Measurements from ENCODE around the gene SELENOP. TPM values are rescaled to one million over a fixed set of nuclear protein-coding genes. Genes with fewer than 3 reads are reported as not detected.

The SELENOP gene
- total and polyA plus RNA-seq, 2 experiments from 2014 or later, result 11.0 to 12.3 TPM

GRCh38 chr5:42852826-42853225, 41.1 kb upstream of the SELENOP start (continued):
- TF ChIP-seq ZNF462 (CRISPR knock-in tag; IDR thresholded peaks at IDR 0.05), result no peak
- TF ChIP-seq EZH2 (IDR thresholded peaks at IDR 0.05; ENCODE audit: low read depth, unreplicated experiment), result no peak
- no peak for TF ChIP-seq POLR2AphosphoS5 (IDR thresholded peaks at IDR 0.05; ENCODE audit: low read depth)

- ATAC-seq, result no peak
- H3K4me1 Mint-ChIP-seq, result no peaks in the 10 kb centered on the region
- no peak for TF ChIP-seq REST (IDR thresholded peaks at IDR 0.05; ENCODE audit: unreplicated experiment)
- no peak for TF ChIP-seq POLR2AphosphoS5 (IDR thresholded peaks at IDR 0.05; ENCODE audit: low read depth)
- no peak for TF ChIP-seq CREB1 (CRISPR knock-in tag; IDR thresholded peaks at IDR 0.05; ENCODE audit: low read depth)
- TF ChIP-seq CTCF (conservative IDR thresholded peaks at IDR 0.05; ENCODE audit: low read depth in 2 of 2), result no peak
Observed at GRCh38 chr5:42851481-42851880, 39.8 kb upstream of the SELENOP start.

More at GRCh38 chr5:42851481-42851880, 39.8 kb upstream of the SELENOP start:
- Histone ChIP-seq H3K79me2 (replicated peaks; ENCODE audit: insufficient read depth) (no peaks in the 10 kb centered on the region), H3F3A (replicated peaks; ENCODE audit: low read depth) (no peaks in the 10 kb centered on the region), H3K4me2 (no peak overlapping the region), H3K4me3 (no peak overlapping the region), H4K20me1 (replicated peaks; ENCODE audit: insufficient read depth) (no peaks in the 10 kb centered on the region), H3K27ac (ENCODE audit: low read depth) (no peak overlapping the region), H3K36me3 (ENCODE audit: insufficient read depth) (no peaks in the 10 kb centered on the region), H3K9me2 (ENCODE audit: insufficient read depth) (no peaks in the 10 kb centered on the region), H2AFZ (no peak overlapping the region), H3K4me1 (ENCODE audit: insufficient read depth) (no peaks in the 10 kb centered on the region), H3K27me3 (ENCODE audit: insufficient read depth) (no peaks in the 10 kb centered on the region)
- no peak for DNase-seq (ENCODE audit: low spot score)
- Mint-ChIP-seq H3K27me3 (ENCODE audit: insufficient read depth, low read depth, poor library complexity) (no peaks in the 10 kb centered on the region), H3K27ac (no peak overlapping the region), H3K9me3 (no peaks in the 10 kb centered on the region), H3K4me3 (no peak overlapping the region), H3K36me3 (ENCODE audit: low read depth) (no peaks in the 10 kb centered on the region)
